CD4-positive, alpha-beta T cell treated with Interleukin-6 at 100 ng/mL for 8 hours (primary cell): ENCODE results near the gene DOCK3.

Source experiments
- DNase-seq: peaks from one replicate; pipeline ENCODE4 v3.0.0-alpha.2; 2020; ENCODE audit warnings: mixed read lengths, low spot score

DOCK3 gene

GRCh38 chr3:51328206-51328605 is 653.5 kb downstream of the DOCK3 start:
- no peak for DNase-seq

GRCh38 chr3:51330046-51330445 is 655.3 kb downstream of the DOCK3 start:
- DNase-seq, result no peak

- no peak for DNase-seq
Observed at GRCh38 chr3:51332156-51332555, 657.4 kb downstream of the DOCK3 start.

- DNase-seq, result no peak
Observed at GRCh38 chr3:51333021-51333420, 658.3 kb downstream of the DOCK3 start.

GRCh38 chr3:51336261-51336660 is 661.5 kb downstream of the DOCK3 start:
- no peak for DNase-seq

- no peak for DNase-seq
Observed at GRCh38 chr3:51337666-51338065, 662.9 kb downstream of the DOCK3 start.

- no peak for DNase-seq
Observed at GRCh38 chr3:51338632-51339031, 663.9 kb downstream of the DOCK3 start.

GRCh38 chr3:51340013-51340829 is 665.5 kb downstream of the DOCK3 start:
- DNase-seq, result no peak

- no peak for DNase-seq
Observed at GRCh38 chr3:51340989-51341636, 666.4 kb downstream of the DOCK3 start.

GRCh38 chr3:51343918-51344687 is 669.4 kb downstream of the DOCK3 start:
- no peak for DNase-seq

GRCh38 chr3:51350751-51351150 is 676.0 kb downstream of the DOCK3 start:
- no peak for DNase-seq

- DNase-seq, result no peak
Observed at GRCh38 chr3:51353131-51353530, 678.4 kb downstream of the DOCK3 start.

- DNase-seq, result no peak
Observed at GRCh38 chr3:51353691-51354090, 679.0 kb downstream of the DOCK3 start.

GRCh38 chr3:51354172-51354571 is 679.4 kb downstream of the DOCK3 start:
- DNase-seq, result no peak

GRCh38 chr3:51354731-51355615 is 680.2 kb downstream of the DOCK3 start:
- no peak for DNase-seq

GRCh38 chr3:51355891-51356578 is 681.3 kb downstream of the DOCK3 start:
- no peak for DNase-seq

GRCh38 chr3:51357856-51358255 is 683.1 kb downstream of the DOCK3 start:
- DNase-seq, result no peak

- no peak for DNase-seq
Observed at GRCh38 chr3:51358981-51359380, 684.3 kb downstream of the DOCK3 start.

GRCh38 chr3:51360806-51361205 is 686.1 kb downstream of the DOCK3 start:
- DNase-seq, result no peak

GRCh38 chr3:51361746-51362145 is 687.0 kb downstream of the DOCK3 start:
- no peak for DNase-seq

- no peak for DNase-seq
Observed at GRCh38 chr3:51362476-51362875, 687.7 kb downstream of the DOCK3 start.
